GM10847 (cell line): ENCODE results near the gene EPDR1.

Experiments used
- POLR2A ChIP-seq: IDR thresholded peaks from 2 replicates; pipeline ENCODE4 v1.6.1; 2011; ENCODE audit not compliant: insufficient read length; ENCODE audit errors: extremely low read depth

The EPDR1 gene

DNA sequence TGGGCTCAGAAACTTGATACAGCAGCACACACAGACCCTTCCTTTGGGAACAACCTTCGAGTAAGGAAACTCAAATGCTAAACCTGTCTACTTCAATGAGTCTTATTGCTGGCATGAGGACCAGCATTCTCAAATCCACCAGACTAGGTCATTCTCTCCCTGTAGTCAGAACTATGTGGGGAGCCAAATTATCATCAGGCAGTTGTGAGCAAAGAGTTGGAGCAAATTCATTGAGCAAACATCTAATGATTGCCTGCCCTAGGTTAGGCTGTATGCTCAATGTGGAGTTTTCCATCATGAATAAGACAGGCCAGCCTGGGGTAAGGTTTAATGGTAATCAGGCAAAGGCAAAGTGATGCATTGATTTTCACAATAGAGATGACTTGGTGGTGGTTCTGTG, 3.6 kb downstream of the EPDR1 start:
- TF ChIP-seq POLR2A = no peak

DNA sequence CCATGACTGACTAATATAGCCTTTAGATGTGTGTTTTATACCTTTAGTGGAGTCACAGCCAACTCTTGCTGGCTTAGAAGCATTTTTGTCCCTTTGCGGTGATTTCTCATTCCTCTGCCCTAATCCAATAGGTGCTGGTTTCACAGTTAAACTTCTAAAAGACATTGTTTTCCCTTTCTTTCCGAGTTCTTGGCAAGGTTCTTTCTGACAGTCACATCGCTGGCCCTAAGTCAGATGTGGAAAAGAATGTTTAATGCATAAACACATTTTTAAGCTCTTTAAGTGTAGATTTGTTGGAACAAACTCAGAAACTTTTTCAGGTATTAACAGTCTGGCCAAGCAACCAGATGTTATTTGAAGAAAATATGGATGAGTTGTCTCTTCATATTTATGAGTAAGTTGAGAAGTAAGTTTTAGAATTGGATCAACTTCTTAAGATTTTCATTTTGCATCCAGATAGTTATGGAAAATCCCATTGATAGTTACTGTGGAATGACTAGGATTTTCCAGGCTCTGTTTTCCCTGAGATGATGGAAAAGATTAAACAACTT, 4.1 kb downstream of the EPDR1 start:
- no peak for TF ChIP-seq POLR2A

DNA sequence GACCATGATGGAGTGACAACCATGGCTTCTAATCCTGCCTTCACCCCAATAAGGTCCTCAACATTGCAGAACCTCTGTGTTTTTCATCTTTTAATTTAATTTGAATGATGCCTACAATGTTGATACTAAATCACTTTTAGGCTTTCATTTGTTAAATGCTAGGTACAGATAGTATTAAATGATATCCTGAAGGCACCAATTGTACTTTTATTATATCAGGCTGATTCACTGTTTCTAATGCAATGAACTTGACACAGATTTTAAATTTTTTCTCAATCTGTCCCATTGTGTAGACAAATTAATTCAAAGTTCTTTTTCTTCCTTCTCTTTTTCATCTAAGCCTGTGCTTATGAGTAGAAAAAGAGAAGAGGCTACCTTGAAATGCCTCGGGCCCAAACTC, 5.2 kb downstream of the EPDR1 start:
- TF ChIP-seq POLR2A = no peak

- no peak for TF ChIP-seq POLR2A
These were observed 7.5 kb downstream of the EPDR1 start for GRCh38 chr7:37927773-37928444.

GRCh38 chr7:37928878-37929277, 8.4 kb downstream of the EPDR1 start:
- TF ChIP-seq POLR2A = no peak

- TF ChIP-seq POLR2A = no peak
These were observed 9.9 kb downstream of the EPDR1 start for GRCh38 chr7:37930226-37930948.

DNA sequence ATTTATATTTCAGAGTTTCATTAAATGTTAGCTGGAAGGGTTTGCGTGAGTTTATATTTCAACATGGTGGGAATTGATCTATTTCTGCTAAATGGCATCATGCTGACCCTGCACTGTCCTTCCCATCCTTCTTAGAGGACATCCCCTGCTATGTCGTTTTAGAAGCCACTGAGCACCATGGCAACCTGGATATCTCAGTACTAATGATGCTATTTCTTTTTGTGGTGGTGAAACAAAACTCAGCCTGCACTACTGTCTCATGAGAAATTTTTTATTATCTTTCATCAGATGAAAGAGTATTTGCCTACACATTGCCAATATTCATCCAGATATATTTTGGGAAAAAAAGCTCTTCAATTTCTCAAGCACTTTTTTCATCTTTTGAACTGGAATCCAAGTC, 12.1 kb downstream of the EPDR1 start:
- no peak for TF ChIP-seq POLR2A

DNA sequence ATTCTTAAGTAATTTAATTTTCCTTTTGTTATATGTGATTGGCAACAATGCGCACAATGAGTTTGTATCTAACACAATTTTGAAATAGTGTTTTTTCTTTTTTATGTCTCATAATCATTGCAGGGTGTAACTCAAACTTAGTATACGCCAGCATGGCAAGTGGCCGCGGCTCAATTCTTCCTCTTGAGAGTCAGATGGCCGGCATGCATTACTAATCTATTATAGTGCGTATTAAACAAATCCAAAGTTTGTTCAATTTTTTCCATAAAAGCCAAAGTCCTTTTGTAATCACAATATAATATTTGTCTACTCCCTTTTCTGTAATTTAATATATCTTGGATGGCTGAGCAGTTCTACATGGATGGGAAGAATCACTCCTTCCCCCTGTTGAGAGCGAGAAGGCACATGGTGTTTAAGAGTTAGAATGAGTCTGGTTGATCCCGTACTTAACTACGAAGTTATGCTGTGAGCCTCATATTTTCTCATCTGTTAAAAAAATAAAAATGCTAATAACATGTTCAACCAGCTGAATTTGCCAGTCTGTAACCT, 12.7 kb downstream of the EPDR1 start:
- no peak for TF ChIP-seq POLR2A

DNA sequence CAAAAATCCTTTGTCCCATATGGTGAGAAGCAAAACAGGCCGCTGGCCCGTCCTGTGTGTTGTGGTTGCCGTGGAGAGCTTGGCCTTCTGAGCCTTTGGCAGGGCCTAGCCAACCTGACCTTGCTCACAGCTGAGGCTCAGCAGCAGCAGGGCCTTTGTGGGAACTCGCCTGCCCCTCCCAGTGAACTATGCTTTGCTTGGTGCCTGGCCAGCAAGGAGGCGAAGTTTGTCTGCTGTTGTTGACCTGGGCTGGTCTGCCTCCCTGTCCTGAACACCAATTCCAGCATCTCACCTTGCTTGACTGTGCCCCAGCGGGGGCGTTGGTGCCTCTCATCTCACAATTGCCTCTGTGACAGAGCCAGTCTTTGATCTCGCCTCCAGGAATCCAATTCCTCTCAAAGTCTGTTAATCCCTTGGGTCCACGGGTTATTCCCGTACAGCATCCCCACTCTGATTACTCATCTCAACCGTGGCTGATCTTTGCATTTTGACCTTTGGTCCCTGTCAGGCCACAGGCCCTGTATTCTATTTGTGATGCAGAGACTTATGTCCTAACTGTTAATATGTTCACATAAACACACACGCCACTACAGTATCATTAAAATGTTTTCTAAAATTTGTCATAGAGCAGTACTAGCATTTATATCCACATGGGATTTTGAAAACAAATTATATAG, 22.6 kb downstream of the EPDR1 start:
- TF ChIP-seq POLR2A = no peak

DNA sequence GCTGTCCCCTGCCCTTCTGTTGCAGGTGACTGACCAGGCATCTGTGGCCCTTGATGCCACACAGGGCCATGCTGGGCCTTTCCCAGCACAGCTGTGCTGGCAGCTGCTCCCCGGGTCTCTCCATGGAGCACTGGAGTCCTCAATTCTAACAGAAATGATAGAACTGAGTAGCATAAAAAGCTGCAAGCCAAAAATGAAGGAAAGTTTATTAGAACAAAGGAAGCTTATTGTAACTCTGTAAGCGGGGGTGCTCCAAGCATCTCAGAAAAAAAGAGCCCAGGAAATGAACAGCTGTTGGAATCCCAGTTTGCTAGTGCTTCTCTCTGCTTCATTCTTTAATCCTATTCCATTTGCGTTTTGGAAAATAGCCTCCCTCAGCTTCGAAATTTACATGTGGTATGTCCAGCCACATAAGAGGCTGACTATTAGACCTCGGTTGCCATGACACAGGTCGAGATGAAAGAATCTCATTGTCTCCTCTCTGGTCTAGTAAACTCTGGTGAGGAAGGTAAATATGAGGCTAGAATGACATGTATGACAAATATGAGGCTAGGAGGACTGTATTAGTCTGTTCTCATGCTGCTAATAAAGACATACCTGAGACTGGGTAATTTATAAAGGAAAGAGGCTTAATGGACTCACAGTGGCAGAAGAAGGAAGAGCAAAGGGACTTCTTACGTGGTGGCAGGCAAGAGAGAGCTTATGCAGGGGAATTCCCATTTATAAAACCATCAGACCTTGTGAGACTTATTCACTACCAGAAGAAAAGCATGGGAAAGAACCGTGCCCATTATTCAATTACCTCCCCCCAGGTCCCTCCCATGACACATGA, 23.7 kb downstream of the EPDR1 start:
- no peak for TF ChIP-seq POLR2A

DNA sequence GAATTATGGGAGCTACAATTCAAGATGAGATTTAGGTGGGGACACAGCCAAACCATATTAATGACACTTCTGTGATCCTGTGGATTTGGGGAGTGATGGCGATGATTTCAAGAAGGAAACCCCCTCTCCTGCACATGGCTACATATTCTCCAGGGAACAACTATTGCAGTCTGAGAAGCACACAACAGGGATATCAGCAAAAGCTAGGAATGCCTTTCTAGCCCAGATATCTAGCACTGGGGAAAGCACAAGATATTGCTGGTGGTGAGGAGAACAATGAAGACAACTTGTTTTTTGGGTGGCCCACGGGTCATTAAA, 24.3 kb downstream of the EPDR1 start:
- TF ChIP-seq POLR2A = no peak

- no peak for TF ChIP-seq POLR2A
These were observed 24.9 kb downstream of the EPDR1 start for GRCh38 chr7:37945336-37945735.

DNA sequence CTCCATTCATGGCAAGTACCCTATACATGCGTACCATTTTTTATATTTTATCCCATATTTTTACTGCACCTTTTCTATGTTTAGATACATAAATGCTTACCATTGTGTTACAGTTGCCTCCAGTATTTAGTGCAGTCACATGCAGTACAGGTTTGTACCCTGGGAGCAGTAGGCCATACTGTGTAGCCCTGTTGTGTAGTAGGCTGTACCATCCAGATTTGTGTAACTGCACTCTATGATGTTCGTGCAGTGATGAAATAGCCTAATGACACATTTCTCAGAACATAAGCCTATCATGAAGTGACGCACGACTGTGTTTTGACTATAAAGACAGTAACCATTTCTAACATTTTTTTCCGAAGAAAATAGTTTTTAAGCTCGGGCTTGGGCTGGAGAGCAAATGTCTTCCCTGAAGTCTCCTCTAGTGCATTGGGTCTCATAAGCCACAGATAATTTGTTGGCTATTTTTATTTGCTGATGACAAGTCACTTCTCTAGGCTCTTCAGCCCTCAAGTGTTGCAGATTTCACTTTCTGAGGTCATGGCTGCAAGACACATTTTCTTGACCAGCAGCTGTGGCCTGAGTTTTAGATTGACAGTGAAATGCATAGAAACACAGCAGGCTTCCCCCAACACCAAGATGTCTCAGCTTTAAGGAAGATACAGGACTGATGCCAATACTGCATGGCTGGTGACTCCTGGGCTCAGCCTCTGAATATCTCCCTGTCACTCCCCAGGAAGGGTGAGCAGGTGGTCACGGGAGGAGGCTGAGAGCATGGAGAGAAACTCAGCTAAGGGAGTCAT, 26.9 kb downstream of the EPDR1 start:
- TF ChIP-seq POLR2A = no peak

DNA sequence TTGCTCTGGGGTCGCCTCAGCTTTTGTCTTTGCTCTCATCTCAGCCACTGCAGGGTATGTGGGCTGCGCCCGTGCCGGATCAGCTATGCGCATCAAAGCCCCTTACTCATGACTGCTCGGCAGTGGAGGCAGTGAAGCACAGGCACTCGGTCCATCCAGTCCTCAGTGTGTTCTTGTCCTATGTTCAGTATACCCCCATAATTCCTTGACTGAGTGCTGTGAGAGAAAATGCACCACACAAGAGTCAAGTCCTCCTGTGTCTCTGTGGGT, 27.4 kb downstream of the EPDR1 start:
- TF ChIP-seq POLR2A = no peak
